NCI-H748 (cell line): ENCODE data around the gene VPREB1.
"Not testable (repeated sequence)": the region's sequence is repeated elsewhere in the genome, so short reads cannot be mapped to it uniquely, and the experiment has no call there.

ENCODE experiments used
- DNase-seq: peaks from one replicate; lab custom pipeline; 2025; ENCODE audit not compliant: unreplicated experiment; lab: John Stamatoyannopoulos, UW

The VPREB1 gene

GRCh38 chr22:22245256-22245909 lies 797 bp downstream of the VPREB1 start:
- no peak for DNase-seq

DNA sequence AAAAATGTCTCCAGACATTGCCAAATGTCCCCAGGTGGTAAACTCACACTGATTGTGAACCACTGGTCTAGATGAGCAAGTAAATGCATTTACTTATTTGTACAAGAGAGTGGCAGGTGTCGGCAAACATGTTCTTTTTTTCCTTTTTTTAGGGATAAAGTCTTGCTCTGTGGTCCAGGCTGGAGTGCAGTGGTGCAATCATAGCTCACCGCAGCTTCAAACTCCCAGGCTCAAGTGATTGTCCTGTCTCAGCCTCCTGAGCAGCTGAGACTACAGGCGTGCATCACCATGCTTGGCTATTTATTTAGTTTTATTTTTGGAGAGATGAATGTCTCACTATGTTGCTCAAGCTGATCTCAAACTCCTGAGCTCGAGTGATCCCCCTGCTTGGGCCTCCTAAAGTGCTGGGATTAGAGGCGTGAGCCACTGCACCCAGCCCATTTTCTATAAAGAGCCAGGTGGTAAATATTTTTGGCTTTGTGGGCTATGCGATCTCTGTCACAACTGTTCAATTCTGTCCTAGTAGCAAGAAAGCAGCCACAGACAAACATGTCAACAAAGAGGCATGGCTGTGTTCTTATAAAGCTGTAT lies 1.4 kb downstream of the VPREB1 start:
- DNase-seq = no peak

GRCh38 chr22:22246706-22247105 lies 2.1 kb downstream of the VPREB1 start:
- no peak for DNase-seq

DNA sequence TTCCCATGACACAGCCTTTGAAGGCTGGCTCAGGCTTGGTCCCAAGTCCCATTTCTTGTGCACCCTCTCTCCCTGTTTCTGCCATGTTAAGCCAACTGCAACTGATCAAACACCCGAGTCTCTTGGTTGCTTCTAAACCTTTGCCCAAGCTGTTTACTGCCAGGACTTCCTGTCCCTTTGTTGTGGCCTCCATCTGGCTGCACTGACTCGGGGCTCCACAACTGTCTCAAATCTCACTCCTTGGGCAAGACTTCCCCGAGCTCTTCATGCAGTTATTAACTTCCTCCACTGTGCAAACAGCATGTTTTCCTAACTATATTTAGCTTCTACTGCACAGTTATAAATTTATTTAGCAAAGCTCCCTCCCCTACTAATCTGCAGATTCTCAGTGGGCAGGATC lies 4.3 kb downstream of the VPREB1 start:
- no peak for DNase-seq

GRCh38 chr22:22250651-22251050 lies 6.1 kb downstream of the VPREB1 start:
- DNase-seq = not testable (repeated sequence)

GRCh38 chr22:22256133-22256532 lies 11.5 kb downstream of the VPREB1 start:
- not testable (repeated sequence) for DNase-seq

GRCh38 chr22:22258597-22259415 lies 14.2 kb downstream of the VPREB1 start:
- not testable (repeated sequence) for DNase-seq

- not testable (repeated sequence) for DNase-seq
Observed at GRCh38 chr22:22260169-22260568, 15.6 kb downstream of the VPREB1 start.

- not testable (repeated sequence) for DNase-seq
Observed at GRCh38 chr22:22260586-22260985, 16.0 kb downstream of the VPREB1 start.

DNA sequence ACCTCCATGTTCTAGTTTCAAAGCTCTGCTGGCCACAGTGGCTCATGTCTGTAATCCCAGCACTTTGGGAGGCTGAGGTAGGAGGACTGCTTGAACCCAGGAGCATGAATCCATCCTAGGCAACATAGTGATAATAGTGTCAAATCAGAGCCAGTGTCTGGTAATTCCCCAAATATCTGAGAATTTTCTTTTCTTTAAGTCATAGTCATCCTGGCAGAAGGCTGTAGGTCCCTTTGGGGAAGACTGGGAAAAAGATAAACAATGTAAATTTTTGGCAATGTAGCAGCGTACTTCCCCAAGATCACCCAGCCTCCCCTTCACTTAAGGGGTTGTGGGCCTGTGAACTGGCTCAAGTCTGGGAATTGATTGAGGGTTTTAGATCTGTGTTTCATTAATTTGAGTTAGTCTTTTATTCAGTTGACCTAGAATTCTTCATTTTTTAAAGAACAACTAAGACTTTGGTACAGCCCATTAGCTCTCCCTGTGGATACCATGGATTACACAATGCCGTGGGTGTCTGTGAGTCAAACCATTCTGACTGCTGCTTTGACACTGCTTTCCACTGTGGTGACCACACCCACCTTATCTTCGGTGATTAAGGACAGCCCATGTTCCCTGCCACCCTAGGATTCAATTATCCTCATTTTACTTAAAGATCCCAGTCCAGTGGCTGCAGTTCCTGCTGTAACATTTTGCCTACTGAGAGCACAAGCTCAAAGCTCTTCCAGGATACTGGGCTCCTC lies 17.9 kb downstream of the VPREB1 start:
- DNase-seq = not testable (repeated sequence)

DNA sequence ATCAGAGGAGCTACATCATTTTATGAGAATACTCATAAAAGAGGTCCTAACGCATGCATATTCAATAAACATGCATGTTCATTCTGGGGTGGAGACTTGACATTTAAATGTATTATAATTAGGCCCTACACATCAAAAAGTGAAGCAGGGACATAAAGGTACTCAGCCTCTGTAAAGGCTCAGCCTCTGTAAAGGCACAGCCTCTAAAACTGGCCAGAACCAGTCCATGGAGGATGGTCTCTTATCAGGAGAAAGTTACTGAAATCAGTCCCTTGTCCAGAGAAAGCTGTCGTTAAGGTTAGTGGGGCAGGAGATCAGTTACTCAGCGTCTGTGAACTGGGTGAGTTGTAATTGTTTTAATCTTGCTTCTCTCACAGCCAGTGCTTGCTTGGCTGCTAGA lies 19.2 kb downstream of the VPREB1 start:
- not testable (repeated sequence) for DNase-seq

- DNase-seq = not testable (repeated sequence)
Observed at GRCh38 chr22:22270036-22270676, 25.6 kb downstream of the VPREB1 start.

DNA sequence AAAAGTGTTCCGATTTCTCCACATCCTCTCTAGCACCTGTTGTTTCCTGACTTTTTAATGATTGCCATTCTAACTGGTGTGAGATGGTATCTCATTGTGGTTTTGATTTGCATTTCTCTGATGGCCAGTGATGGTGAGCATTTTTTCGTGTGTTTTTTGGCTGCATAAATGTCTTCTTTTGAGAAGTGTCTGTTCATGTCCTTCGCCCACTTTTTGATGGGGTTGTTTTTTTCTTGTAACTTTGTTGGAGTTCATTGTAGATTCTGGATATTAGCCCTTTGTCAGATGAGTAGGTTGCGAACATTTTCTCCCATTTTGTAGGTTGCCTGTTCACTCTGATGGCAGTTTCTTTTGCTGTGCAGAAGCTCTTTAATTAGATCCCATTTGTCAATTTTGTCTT lies 32.8 kb downstream of the VPREB1 start:
- DNase-seq = not testable (repeated sequence)

DNA sequence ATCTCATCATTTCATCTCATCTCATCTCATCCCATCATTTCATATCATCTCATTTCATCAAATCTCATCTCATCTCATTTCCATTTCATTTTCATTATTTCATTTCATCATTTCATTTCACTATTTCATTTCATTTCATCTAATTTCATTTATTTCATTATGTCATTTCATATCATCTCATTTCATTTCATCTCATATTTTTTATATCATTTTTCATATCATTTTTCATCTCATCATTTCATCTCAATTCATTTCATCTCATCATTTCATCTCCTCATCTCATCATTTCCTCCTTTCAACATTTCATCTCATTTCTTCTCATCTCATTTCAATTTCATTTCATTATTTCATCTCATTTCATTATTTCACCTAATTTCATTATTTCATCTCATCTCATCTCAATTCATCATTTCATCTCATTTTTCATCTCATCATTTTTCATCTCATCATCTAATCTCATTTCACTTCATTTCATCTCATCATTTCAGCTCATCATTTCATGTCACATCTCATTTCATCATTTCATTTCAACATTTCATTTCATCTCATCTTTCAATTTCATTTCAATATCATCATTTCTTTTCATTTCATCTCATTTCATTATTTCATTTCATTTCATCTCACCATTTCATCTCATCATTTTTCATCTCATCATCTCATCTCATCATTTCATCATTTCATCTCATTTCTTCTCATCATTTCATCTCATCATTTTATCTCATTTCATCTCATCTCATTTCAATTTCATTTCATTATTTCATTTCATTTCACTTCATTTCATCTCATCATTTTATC lies 40.6 kb downstream of the VPREB1 start:
- not testable (repeated sequence) for DNase-seq

DNA sequence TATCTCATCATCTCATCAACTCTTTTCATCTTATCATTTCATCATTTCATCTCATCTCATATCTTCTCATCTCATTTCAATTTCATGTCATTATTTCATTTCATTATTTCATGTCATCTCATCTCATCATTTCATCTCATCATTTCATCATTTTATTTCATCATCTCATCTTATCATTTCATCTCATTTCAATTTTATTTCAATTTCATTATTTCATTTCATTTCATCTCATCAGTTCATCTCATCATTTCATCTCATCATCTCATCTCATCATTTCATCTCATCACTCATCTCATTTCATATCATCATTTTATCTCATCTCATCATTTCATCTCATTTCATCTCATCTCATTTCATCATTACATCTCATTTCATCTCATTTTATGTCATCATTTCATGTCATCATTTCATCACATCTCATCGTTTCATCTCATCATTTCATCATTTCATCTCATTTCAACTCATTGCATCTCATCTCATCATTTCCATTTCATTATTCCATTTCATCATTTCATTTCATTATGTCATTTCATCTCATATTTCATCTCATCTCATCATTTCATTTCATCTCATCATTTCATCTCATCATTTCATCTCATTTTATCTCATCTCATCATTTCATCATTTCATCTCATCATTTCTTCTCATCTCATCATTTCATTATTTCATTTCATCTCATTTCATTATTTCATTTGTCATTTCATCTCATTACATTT lies 42.0 kb downstream of the VPREB1 start:
- DNase-seq = not testable (repeated sequence)

- DNase-seq = not testable (repeated sequence)
Observed at GRCh38 chr22:22287106-22287626, 42.6 kb downstream of the VPREB1 start.

GRCh38 chr22:22289666-22290065 lies 45.1 kb downstream of the VPREB1 start:
- not testable (repeated sequence) for DNase-seq

GRCh38 chr22:22291129-22291806 lies 46.7 kb downstream of the VPREB1 start:
- DNase-seq = not testable (repeated sequence)
